Measurements from ENCODE around the gene LTBP2.
A peak's percentile ranks its signal among the peaks of the same experiment; 100 is the strongest.

LTBP2 gene

DNA sequence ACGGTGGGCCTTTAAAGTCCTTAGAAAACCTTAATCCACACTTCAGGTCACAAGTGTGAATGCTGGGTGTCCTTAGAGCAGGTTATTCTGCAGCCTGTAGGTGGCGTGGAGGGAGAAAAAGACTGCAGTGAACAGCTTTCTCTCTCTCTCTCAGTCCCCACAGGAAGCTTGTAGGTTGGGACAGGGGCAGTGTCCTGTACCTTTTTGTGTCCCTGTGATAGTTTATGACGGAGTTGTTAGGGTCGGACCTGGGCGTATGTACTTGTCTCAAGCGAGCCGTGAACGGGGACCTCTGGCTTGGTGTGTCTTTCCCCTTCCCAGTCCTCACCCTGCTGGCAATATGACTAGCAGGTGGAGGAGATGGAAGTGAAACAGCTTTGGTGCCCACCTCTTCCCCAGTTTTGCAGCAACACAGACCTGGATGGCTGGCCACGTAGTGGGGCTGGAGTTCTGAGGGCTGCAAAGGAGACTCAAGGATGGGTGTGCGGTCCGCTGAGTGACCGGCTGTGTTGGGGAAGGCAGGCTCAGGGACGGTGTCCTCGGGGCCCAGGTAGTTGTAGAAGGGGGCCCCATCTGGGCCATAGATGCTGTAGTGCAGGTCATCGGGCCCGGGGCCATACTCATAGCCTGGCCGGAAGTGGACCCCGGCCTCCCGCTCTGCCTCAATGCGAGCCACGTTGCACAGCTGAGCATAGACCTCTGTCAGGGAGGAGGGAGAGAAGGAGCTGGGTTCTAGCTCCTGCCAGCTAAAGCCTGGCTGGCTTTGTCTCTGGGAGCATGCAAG, 109.6 kb downstream of the LTBP2 start:
- H3K4me3 ChIP-seq (ENCODE audit: control insufficient read depth, low read depth, low read length) = no peak overlapping the region
- DNase-seq (ENCODE audit: low read depth) = no peak
- TF ChIP-seq, protein P1, sequence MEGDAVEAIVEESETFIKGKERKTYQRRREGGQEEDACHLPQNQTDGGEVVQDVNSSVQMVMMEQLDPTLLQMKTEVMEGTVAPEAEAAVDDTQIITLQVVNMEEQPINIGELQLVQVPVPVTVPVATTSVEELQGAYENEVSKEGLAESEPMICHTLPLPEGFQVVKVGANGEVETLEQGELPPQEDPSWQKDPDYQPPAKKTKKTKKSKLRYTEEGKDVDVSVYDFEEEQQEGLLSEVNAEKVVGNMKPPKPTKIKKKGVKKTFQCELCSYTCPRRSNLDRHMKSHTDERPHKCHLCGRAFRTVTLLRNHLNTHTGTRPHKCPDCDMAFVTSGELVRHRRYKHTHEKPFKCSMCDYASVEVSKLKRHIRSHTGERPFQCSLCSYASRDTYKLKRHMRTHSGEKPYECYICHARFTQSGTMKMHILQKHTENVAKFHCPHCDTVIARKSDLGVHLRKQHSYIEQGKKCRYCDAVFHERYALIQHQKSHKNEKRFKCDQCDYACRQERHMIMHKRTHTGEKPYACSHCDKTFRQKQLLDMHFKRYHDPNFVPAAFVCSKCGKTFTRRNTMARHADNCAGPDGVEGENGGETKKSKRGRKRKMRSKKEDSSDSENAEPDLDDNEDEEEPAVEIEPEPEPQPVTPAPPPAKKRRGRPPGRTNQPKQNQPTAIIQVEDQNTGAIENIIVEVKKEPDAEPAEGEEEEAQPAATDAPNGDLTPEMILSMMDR (IDR thresholded peaks at IDR 0.05; ENCODE audit: control insufficient read depth, insufficient read depth, low read depth, low read length, missing control alignments) = peak; percentile 55

DNA sequence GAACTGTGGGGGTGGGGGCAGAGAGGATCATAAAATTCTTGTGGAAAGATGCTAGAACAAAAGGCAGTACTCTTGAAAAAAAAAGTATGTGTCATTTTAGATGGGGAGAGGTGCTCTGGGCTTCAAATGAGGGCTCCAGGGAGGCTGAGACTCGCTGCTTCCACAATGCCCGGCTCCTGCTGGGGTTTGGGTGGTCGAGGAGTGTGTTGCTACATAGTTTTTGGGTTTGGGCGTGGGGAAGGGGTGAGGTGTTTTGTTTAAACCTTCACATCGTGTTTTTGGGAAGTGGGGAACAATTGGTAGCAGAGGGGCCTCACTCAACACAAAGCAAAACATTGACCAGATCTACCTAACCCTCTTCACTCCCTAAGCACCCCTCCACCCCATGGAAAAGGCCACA, 110.3 kb downstream of the LTBP2 start:
- no peak overlapping the region for H3K4me3 ChIP-seq (ENCODE audit: control insufficient read depth, low read depth, low read length)
- DNase-seq (ENCODE audit: low read depth) = no peak
- TF ChIP-seq, protein P1 (IDR thresholded peaks at IDR 0.05; ENCODE audit: control insufficient read depth, insufficient read depth, low read depth, low read length, missing control alignments) = no peak

DNA sequence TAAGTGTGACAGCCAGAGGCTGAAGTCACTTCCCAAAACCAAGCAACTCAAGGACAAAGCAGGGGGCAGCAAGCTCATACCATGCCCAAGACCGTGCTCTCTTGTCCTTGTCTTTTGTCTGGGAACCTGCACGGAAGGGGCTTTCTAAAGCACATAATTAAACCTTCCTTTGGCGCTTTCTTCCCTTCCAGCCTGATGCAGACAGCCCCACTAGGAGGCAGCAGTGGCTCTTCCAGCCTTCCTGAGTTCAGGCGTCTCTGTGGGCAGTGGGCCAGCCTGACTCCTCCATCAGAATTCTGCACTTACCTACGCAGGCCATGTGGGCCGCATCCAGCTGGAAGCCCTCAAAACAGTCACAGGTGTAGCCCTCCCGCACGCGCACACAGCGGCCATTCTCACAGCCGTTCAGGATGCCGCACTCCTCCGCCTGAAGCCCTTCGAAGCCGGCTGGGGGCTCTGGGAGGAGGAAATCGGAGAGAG, 110.9 kb downstream of the LTBP2 start:
- TF ChIP-seq, protein P1 (IDR thresholded peaks at IDR 0.05; ENCODE audit: control insufficient read depth, insufficient read depth, low read depth, low read length, missing control alignments) = peak; percentile 70
- DNase-seq (ENCODE audit: low read depth) = no peak
- no peak overlapping the region for H3K4me3 ChIP-seq (ENCODE audit: control insufficient read depth, low read depth, low read length)

DNA sequence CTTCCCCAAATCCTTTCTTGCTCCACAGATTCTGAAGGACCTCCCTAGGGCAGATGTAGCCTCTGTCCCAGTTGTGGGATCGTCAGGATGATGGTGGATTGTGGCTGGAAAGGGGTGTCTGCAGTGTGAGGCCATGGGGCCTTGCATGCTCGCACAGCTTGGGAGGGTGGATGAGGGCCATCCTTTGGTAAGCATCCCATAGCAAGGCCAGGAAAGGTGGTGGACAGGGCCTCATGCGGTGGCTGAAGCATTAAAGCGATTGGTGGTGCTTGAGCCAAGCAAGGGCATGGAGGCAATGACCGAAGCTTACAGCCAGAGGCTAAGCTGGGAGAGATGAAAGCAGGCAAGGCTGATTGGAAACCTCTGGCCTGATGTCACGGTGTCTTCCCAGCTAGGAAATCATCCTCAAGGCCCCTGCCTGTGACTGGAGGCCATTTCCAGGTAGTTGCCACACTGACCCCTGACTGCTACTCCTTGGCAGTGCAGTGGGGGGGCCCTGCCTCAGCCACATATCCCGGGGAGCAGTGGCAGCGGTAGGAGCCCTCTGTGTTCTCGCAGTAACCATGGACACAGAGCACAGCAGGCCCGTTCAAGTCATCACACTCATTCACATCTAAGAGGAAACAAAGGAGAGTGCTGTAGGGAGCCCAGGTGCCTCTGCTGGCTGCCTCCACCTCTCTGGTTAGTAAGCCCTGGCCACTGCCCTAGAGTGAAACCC, 111.5 kb downstream of the LTBP2 start:
- no peak overlapping the region for H3K4me3 ChIP-seq (ENCODE audit: control insufficient read depth, low read depth, low read length)
- no peak for DNase-seq (ENCODE audit: low read depth)
- TF ChIP-seq, protein P1 (IDR thresholded peaks at IDR 0.05; ENCODE audit: control insufficient read depth, insufficient read depth, low read depth, low read length, missing control alignments) = no peak

DNA sequence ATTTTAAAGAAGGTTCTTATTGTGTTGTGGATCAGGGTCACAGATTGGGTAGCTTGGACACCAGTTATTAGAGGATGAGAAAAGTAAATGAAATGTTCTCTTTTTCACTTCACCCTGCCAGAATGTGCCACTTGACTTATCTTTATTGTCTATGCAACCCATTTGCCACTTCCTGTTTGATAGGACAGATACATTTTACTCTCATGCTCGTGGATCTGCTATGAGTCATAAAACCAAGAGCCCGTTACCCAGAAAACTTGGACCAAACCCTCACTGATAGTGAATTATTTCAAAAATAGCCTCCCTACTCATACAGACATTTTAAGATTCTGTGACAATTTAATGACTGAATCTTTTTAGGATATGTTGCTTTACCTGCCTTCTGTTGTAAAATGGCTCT, 116.7 kb downstream of the LTBP2 start:
- DNase-seq (ENCODE audit: low read depth) = no peak
- H3K4me3 ChIP-seq (ENCODE audit: control insufficient read depth, low read depth, low read length) = no peak overlapping the region
- TF ChIP-seq, protein P1 (IDR thresholded peaks at IDR 0.05; ENCODE audit: control insufficient read depth, insufficient read depth, low read depth, low read length, missing control alignments) = no peak

DNA sequence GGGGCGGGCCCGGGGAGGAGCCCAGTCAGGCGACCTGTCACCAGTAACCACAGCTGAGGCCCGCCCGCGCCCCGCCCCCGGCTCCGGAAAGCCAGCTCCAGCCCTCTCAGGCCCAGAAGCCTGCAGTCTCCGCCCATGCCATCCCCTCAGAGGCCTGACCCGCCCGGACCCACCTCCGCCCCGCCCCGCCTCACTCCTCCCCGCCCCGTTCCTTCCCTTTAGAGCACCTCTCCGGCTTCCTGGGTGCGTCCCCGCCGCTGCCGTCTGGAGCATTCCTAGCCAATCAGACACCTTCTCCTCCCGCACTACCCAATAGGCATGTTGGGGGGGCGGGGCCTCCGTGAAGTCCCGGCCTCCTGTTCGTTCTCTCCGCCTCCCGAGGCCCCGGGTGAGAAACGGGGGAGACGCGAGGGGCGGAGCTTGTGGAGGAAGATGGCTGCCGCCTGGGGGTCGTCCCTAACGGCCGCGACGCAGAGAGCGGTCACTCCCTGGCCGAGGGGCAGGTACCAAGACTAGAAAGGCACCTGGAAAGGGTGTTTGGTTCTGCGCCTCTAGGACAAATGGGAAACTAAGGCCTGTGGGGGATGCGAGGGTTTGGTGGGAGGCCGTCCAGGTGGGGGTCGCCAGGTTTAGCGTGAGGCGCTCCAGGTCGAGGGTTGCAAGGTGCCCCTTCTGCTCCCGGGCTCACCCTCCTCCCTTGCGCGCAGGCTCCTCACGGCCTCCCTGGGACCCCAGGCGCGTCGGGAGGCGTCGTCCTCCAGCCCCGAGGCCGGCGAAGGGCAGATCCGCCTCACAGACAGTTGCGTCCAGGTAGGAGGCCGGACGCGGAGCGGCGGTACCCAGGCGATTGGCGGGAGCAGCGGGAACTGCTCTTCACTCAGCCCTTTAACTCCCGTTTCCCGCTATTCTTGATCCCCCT, 118.4 kb downstream of the LTBP2 start, which contains the start of gene ISCA2:
TSS of gene ISCA2 (plus strand) at position 423 of the 919 bp plus-strand sequence. CDS start at position 433, 10 bp downstream.
- H3K4me3 ChIP-seq (ENCODE audit: control insufficient read depth, low read depth, low read length) = peak within 1 kb of the TSS; percentile 75
- peak; percentile 96 for DNase-seq (ENCODE audit: low read depth)
- TF ChIP-seq, protein P1 (IDR thresholded peaks at IDR 0.05; ENCODE audit: control insufficient read depth, insufficient read depth, low read depth, low read length, missing control alignments) = no peak
